Tibial artery (tissue), 4 donors: Measurements from ENCODE around the gene SLC24A1.

Source experiments
- DNase-seq, 2 donors: peaks; one replicate each; pipeline ENCODE4 v3.0.0-alpha.2; 2019
- H3K27ac ChIP-seq, 2 donors: fragments of 200-600 bp; sonication (generic) in 1 of 2; 1 replicate in 1 of 2; 2 replicates in 1 of 2; pipeline ENCODE4 v1.5.1; 2018 to 2019; ENCODE audit warnings: mild to moderate bottlenecking in 1 of 2
- H3K27me3 ChIP-seq, 2 donors: fragments of 200-600 bp; sonication (generic) in 1 of 2; one replicate each; pipeline versions ENCODE4 v1.5.1 to v1.6.0; 2016 to 2019
- H3K36me3 ChIP-seq, 3 donors: fragments of 200-600 bp; sonication (generic) in 2 of 3; one replicate each; pipeline ENCODE4 v1.5.1; 2016 to 2019; ENCODE audit warnings: mild to moderate bottlenecking in 2 of 3
- H3K4me1 ChIP-seq, 4 donors: fragments of 200-600 bp; sonication (generic) in 2 of 4; 1 replicate in 3 of 4; 2 replicates in 1 of 4; pipeline ENCODE4 v1.5.1; 2016 to 2019
- H3K4me3 ChIP-seq, 2 donors: fragments of 200-600 bp; sonication (generic) in 1 of 2; 1 replicate in 1 of 2; 2 replicates in 1 of 2; pipeline ENCODE4 v1.5.1; 2018 to 2019; ENCODE audit warnings: mild to moderate bottlenecking in 2 of 2
- H3K9me3 ChIP-seq, 3 donors: fragments of 200-600 bp; sonication (generic) in 1 of 3; one replicate each; pipeline ENCODE4 v1.5.1; 2016 to 2019
- CTCF ChIP-seq, 2 experiments: fragments of 200-600 bp in 1 of 2; fragments of 450-650 bp in 1 of 2; IDR thresholded peaks; one replicate each; pipeline ENCODE4 v1.5.1; 2017 to 2019; ENCODE audit warnings: antibody characterized with exemption in 2 of 2, mild to moderate bottlenecking in 1 of 2, moderate library complexity in 1 of 2
- intact Hi-C: fragments of 100-400 bp; cut with DNase I; formaldehyde crosslinking; loops from one replicate; pipeline ENCODE4 v1.15.0; 2023; ENCODE audit warnings: low total_unique reads

Gene SLC24A1

GRCh38 chr15:65630760-65631159 is 9.0 kb downstream of the SLC24A1 start:
- H3K9me3 ChIP-seq = no peaks in the 10 kb centered on the region
- no peaks in the 10 kb centered on the region for H3K27me3 ChIP-seq
- H3K36me3 ChIP-seq = peaks cover 0 to 12% (median 8%) of the 10 kb centered on the region in 3 donors
- no peak overlapping the region for H3K27ac ChIP-seq
- intact Hi-C loops = no loop called here
- no peak for DNase-seq
- TF ChIP-seq CTCF (IDR thresholded peaks at IDR 0.05) = no peak
- H3K4me1 ChIP-seq = no peaks in the 10 kb centered on the region
- no peak overlapping the region for H3K4me3 ChIP-seq

GRCh38 chr15:65631503-65631902 is 9.8 kb downstream of the SLC24A1 start:
- H3K9me3 ChIP-seq = no peaks in the 10 kb centered on the region
- no peak overlapping the region for H3K4me3 ChIP-seq
- intact Hi-C loops = no loop called here
- DNase-seq = no peak
- no peak overlapping the region for H3K27ac ChIP-seq
- H3K27me3 ChIP-seq = no peaks in the 10 kb centered on the region
- H3K36me3 ChIP-seq = peaks cover 0 to 5% (median under 1%) of the 10 kb centered on the region in 3 donors
- TF ChIP-seq CTCF (IDR thresholded peaks at IDR 0.05) = no peak
- H3K4me1 ChIP-seq = no peaks in the 10 kb centered on the region

- no peak overlapping the region for H3K27ac ChIP-seq
- intact Hi-C loops = no loop called here
Measured at GRCh38 chr15:65632780-65633375, 11.1 kb downstream of the SLC24A1 start.

DNA sequence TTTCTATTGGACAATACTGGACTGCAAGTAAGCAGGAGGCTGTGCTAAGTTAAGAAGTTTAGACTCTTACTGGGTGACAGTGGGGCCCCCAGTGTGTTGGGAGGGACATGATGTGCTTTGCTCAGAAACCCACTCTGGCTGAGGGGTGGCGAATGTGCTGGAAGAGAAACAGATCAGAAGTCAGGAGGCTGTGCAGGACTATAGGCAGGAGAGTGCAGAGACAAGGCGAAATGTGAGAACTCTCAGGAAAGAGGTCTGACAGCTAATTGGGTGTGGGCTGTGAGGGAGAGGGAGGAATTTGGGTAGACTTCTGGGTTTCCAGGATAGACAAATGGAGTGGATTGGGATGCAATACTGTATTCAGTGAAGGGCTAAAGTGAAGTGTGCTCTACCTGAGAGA is 12.0 kb downstream of the SLC24A1 start:
- H3K4me1 ChIP-seq = peaks cover 0 to under 1% (median 0%) of the 10 kb centered on the region in 4 donors
- no peak overlapping the region for H3K4me3 ChIP-seq
- H3K27ac ChIP-seq = no peak overlapping the region
- DNase-seq = no peak
- TF ChIP-seq CTCF (IDR thresholded peaks at IDR 0.05) = no peak
- intact Hi-C loops = no loop called here
- no peaks in the 10 kb centered on the region for H3K27me3 ChIP-seq
- no peaks in the 10 kb centered on the region for H3K36me3 ChIP-seq
- no peaks in the 10 kb centered on the region for H3K9me3 ChIP-seq

More at GRCh38 chr15:65632780-65633375, 11.1 kb downstream of the SLC24A1 start:
- DNase-seq = no peak
- no peak for TF ChIP-seq CTCF (IDR thresholded peaks at IDR 0.05)
- Histone ChIP-seq H3K27me3 (no peaks in the 10 kb centered on the region), H3K4me3 (no peak overlapping the region), H3K4me1 (no peaks in the 10 kb centered on the region), H3K9me3 (no peaks in the 10 kb centered on the region), H3K36me3 (no peaks in the 10 kb centered on the region)

DNA sequence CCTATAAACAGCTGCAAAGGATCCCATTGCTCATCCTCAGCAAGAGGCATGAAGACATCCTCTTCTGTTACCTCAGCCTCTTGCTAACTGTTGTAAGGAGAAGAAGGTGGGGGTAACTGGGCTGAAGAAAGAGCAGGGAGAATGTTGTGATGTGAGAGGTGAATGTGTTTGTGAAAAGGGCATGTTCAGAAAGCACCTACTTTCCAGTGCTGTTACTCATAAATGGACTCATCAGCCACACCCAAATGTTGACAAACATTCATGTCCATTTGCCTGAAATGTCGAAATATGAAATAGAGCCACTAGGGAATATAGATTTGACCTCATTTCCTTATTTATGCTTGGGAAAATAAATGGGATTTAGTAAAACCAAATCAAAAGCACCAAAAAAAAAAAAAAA is 12.6 kb downstream of the SLC24A1 start:
- no peak overlapping the region for H3K27ac ChIP-seq
- no peak for DNase-seq
- no peak for TF ChIP-seq CTCF (IDR thresholded peaks at IDR 0.05)
- peaks cover 0 to 3% (median 0%) of the 10 kb centered on the region in 4 donors for H3K4me1 ChIP-seq
- intact Hi-C loops = no loop called here
- H3K27me3 ChIP-seq = no peaks in the 10 kb centered on the region
- no peaks in the 10 kb centered on the region for H3K9me3 ChIP-seq
- no peaks in the 10 kb centered on the region for H3K36me3 ChIP-seq
- H3K4me3 ChIP-seq = no peak overlapping the region

GRCh38 chr15:65638109-65638508 is 16.4 kb downstream of the SLC24A1 start:
- intact Hi-C loops = no loop called here

More at GRCh38 chr15:65638109-65638508, 16.4 kb downstream of the SLC24A1 start:
- no peak for DNase-seq
- Histone ChIP-seq H3K36me3 (no peaks in the 10 kb centered on the region), H3K9me3 (no peaks in the 10 kb centered on the region), H3K4me1 (peaks cover 0 to 3% (median 0%) of the 10 kb centered on the region in 4 donors), H3K27ac (no peak overlapping the region), H3K27me3 (no peaks in the 10 kb centered on the region), H3K4me3 (no peak overlapping the region)
- TF ChIP-seq CTCF (IDR thresholded peaks at IDR 0.05) = no peak
